PC-9 (cell line): ENCODE results near the gene BMPR2. TPM values are rescaled to one million over a fixed set of nuclear protein-coding genes. Genes with fewer than 3 reads are reported as not detected.

Source experiments
- BruUV-seq: library from RNA; stranded (reverse); fragments of 400-500 nt; replicated peaks from 2 replicates; lab custom pipeline; 2021; lab: Mats Ljungman, UMichigan
- CTCF ChIA-PET: fragments of 300-600 bp; sonication (Branson Sonifier 250); formaldehyde crosslinking; loops from one replicate; lab custom pipeline; 2022; ENCODE audit warnings: antibody characterized with exemption; lab: Charles Lee
- POLR2A ChIA-PET: fragments of 300-600 bp; sonication (Branson Sonifier 250); formaldehyde crosslinking; loops from one replicate; lab custom pipeline; 2022; ENCODE audit warnings: antibody characterized with exemption; ENCODE audit not compliant: unreplicated experiment; lab: Charles Lee
- DNase-seq, 2 experiments: peaks; one replicate each; pipeline versions ENCODE4 v3.0.0 to v3.0.0-alpha.2; 2015 to 2022; ENCODE audit warnings: mixed read lengths in 1 of 2
- H2AFZ ChIP-seq: fragments of 200-600 bp; sonication (generic); 2 replicates; pipeline ENCODE4 v1.8.1; 2017; ENCODE audit warnings: antibody characterized with exemption
- H3F3A ChIP-seq: fragments of 200-600 bp; sonication (generic); 2 replicates; pipeline ENCODE4 v1.8.1; 2017; ENCODE audit warnings: antibody characterized with exemption, mild to moderate bottlenecking, low read depth; ENCODE audit not compliant: insufficient read depth
- H3K27ac ChIP-seq: fragments of 200-600 bp; sonication (generic); 2 replicates; pipeline ENCODE4 v1.6.1; 2016; ENCODE audit warnings: mixed run types
- H3K27me3 ChIP-seq: fragments of 200-600 bp; sonication (generic); 2 replicates; pipeline ENCODE4 v1.6.1; 2016; ENCODE audit warnings: low read depth, mixed run types; ENCODE audit not compliant: insufficient read depth
- H3K36me3 ChIP-seq: fragments of 200-600 bp; sonication (generic); 2 replicates; pipeline ENCODE4 v1.6.1; 2016; ENCODE audit warnings: low read depth, mixed run types
- H3K4me1 ChIP-seq: fragments of 200-600 bp; sonication (generic); replicated peaks from 2 replicates; pipeline ENCODE4 v1.6.1; 2016; ENCODE audit warnings: mixed run types; ENCODE audit not compliant: insufficient read depth
- H3K4me2 ChIP-seq: fragments of 200-600 bp; sonication (generic); 2 replicates; pipeline ENCODE4 v1.6.1; 2017; ENCODE audit warnings: mixed run types
- H3K4me3 ChIP-seq: fragments of 200-600 bp; sonication (generic); 2 replicates; pipeline ENCODE4 v1.6.1; 2016; ENCODE audit warnings: mixed run types
- H3K79me2 ChIP-seq: fragments of 200-600 bp; sonication (generic); 2 replicates; pipeline ENCODE4 v1.6.1; 2017; ENCODE audit warnings: low read depth, mixed run types
- H3K9me2 ChIP-seq: fragments of 200-600 bp; sonication (generic); 2 replicates; pipeline ENCODE4 v1.8.1; 2017; ENCODE audit warnings: mild to moderate bottlenecking; ENCODE audit not compliant: insufficient read depth
- H3K9me3 ChIP-seq: fragments of 200-600 bp; sonication (generic); 2 replicates; pipeline ENCODE4 v1.8.1; 2016; ENCODE audit warnings: low read depth; ENCODE audit not compliant: insufficient read depth
- H4K20me1 ChIP-seq: fragments of 200-600 bp; sonication (generic); 2 replicates; pipeline ENCODE4 v1.8.1; 2017; ENCODE audit not compliant: insufficient read depth
- EZH2 ChIP-seq: fragments of 200-600 bp; sonication (generic); IDR thresholded peaks from 2 replicates; pipeline ENCODE4 v1.8.0; 2017; ENCODE audit warnings: antibody characterized with exemption, low read depth
- intact Hi-C: fragments of 100-400 bp; cut with micrococcal nuclease; formaldehyde crosslinking; loops from one replicate; pipeline ENCODE4 v1.10.0; 2022; ENCODE audit not compliant: unreplicated experiment
- total RNA-seq: library from RNA; stranded (reverse); gene quantifications from 2 replicates; pipeline ENCODE4 v1.2.3, GENCODE V29; 2021
- TF ChIP-seq, protein P1 (sequence below): fragments of 200-600 bp; sonication (generic); conservative IDR thresholded peaks from 2 replicates; pipeline ENCODE4 v1.6.1; 2017; ENCODE audit warnings: mixed run types, antibody characterized with exemption, mild to moderate bottlenecking, moderate library complexity

BMPR2 gene
- total RNA-seq, 1 experiment from 2014 or later: 23.2 TPM

DNA sequence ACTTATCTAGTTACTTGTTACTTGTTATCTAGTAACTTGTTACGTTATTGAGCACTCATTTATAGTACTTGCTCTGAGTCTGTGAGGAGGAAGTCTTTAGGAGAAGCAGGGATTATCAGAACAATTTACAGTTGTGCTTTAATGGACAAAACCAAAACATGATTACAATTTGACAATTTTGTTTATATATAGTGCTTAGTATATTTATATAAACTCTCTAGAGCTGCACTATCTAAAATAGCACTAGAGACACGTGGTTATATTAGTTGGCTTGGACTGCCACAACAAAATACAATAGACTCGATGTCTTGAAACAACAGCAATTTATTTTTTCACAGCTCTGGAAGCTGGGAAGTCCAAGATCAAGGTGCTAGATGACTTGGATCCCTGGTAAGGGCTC is 78.4 kb downstream of the BMPR2 start:
- TF ChIP-seq EZH2: no peak
- TF ChIP-seq, protein P1, sequence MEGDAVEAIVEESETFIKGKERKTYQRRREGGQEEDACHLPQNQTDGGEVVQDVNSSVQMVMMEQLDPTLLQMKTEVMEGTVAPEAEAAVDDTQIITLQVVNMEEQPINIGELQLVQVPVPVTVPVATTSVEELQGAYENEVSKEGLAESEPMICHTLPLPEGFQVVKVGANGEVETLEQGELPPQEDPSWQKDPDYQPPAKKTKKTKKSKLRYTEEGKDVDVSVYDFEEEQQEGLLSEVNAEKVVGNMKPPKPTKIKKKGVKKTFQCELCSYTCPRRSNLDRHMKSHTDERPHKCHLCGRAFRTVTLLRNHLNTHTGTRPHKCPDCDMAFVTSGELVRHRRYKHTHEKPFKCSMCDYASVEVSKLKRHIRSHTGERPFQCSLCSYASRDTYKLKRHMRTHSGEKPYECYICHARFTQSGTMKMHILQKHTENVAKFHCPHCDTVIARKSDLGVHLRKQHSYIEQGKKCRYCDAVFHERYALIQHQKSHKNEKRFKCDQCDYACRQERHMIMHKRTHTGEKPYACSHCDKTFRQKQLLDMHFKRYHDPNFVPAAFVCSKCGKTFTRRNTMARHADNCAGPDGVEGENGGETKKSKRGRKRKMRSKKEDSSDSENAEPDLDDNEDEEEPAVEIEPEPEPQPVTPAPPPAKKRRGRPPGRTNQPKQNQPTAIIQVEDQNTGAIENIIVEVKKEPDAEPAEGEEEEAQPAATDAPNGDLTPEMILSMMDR: no peak
- Histone ChIP-seq H4K20me1 (no peaks in the 10 kb centered on the region), H3K79me2 (no peaks in the 10 kb centered on the region), H3K36me3 (no peaks in the 10 kb centered on the region), H3K9me3 (no peaks in the 10 kb centered on the region), H3K27me3 (no peaks in the 10 kb centered on the region), H3K4me2 (no peak overlapping the region), H3K9me2 (no peaks in the 10 kb centered on the region), H3F3A (no peaks in the 10 kb centered on the region), H3K4me1 (no peaks in the 10 kb centered on the region), H3K4me3 (no peak overlapping the region), H3K27ac (no peak overlapping the region), H2AFZ (no peak overlapping the region)
- intact Hi-C loops: no loop called here
- BruUV-seq: no TSS peak
- no peak for DNase-seq
- ChIA-PET POLR2A (no interaction called here), CTCF (no interaction called here)

DNA sequence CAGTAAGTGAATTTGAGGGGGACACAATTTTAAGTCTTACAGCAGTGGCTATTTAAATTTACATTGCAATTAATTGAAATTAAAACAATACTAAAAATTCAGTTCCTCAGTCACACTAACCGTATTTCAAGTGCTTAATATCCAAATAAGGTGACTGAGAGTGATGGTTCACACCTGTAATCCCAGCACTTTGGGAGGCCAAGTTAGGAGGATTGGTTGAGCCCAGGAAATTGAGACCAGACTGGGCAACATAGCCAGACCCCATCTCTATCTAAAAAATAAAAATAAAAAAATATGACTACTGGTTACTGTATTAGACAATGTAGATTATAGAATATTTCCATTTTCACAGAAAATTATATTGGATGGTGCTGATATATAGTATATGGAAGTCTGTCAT is 79.0 kb downstream of the BMPR2 start:
- Histone ChIP-seq H3K79me2 (no peaks in the 10 kb centered on the region), H3K9me2 (no peaks in the 10 kb centered on the region), H3K36me3 (no peaks in the 10 kb centered on the region)

DNA sequence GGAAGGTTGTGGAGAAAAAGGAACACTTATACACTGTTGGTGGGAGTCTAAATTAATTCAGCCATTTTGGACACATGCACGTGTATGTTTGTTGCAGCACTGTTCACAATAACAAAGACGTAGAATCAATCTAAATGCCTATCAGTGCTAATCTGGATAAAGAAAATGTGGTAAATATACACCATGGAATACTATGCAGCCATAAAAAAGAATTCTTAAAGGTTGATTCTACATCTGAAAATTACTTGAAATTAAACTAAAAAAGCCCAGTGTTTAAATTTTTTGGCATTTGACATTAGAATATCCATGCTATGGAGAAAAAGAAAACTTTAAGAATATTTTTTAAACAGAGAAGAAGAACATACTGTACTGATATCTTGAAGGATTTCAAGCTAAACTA is 84.0 kb downstream of the BMPR2 start:
- no peaks in the 10 kb centered on the region for H3K27me3 ChIP-seq
- no TSS peak for BruUV-seq
- no peaks in the 10 kb centered on the region for H4K20me1 ChIP-seq
- ChIA-PET CTCF (no interaction called here), POLR2A (no interaction called here)
- no peaks in the 10 kb centered on the region for H3F3A ChIP-seq
- no peak for DNase-seq
- no peaks in the 10 kb centered on the region for H3K79me2 ChIP-seq
- no peaks in the 10 kb centered on the region for H3K4me1 ChIP-seq
- no peak overlapping the region for H3K4me3 ChIP-seq
- H3K9me2 ChIP-seq: no peaks in the 10 kb centered on the region
- no peaks in the 10 kb centered on the region for H3K36me3 ChIP-seq
- H3K9me3 ChIP-seq: no peaks in the 10 kb centered on the region
- H3K4me2 ChIP-seq: no peak overlapping the region
- no peak overlapping the region for H2AFZ ChIP-seq
- intact Hi-C loops: no loop called here
- TF ChIP-seq, protein P1: no peak
- TF ChIP-seq EZH2: no peak
- H3K27ac ChIP-seq: no peak overlapping the region

More for the DNA sequence above, 79.0 kb downstream of the BMPR2 start:
- no peak overlapping the region for H3K4me2 ChIP-seq
- no peaks in the 10 kb centered on the region for H3K27me3 ChIP-seq
- no peak overlapping the region for H3K4me3 ChIP-seq
- intact Hi-C loops: no loop called here
- no peaks in the 10 kb centered on the region for H3K4me1 ChIP-seq
- H2AFZ ChIP-seq: no peak overlapping the region
- no peak for TF ChIP-seq EZH2
- TF ChIP-seq, protein P1: no peak
- no peaks in the 10 kb centered on the region for H4K20me1 ChIP-seq
- ChIA-PET CTCF (no interaction called here), POLR2A (no interaction called here)
- no TSS peak for BruUV-seq
- no peaks in the 10 kb centered on the region for H3K9me3 ChIP-seq
- no peak for DNase-seq
- no peak overlapping the region for H3K27ac ChIP-seq
- H3F3A ChIP-seq: no peaks in the 10 kb centered on the region
